ENCODE data around the gene RPTOR.
"Not testable (repeated sequence)": the region's sequence is repeated elsewhere in the genome, so short reads cannot be mapped to it uniquely, and the experiment has no call there.

RPTOR gene

GRCh38 chr17:80568246-80568645, 23.6 kb downstream of the RPTOR start:
- Mint-ChIP-seq H3K9me3 (no peaks in the 10 kb centered on the region), H3K4me1 (peaks cover 15% of the 10 kb centered on the region), H3K36me3 (ENCODE audit: insufficient read depth) (peaks cover 5% of the 10 kb centered on the region), H3K4me3 (no peak overlapping the region), H3K27ac (ENCODE audit: low read depth) (no peak overlapping the region), H3K27me3 (no peaks in the 10 kb centered on the region)
- DNase-seq (ENCODE audit: low spot score in 2 of 2) (no peak), ATAC-seq (replicated peaks; ENCODE audit: extremely low read depth, poor library complexity, severe bottlenecking) (no peak)

DNA sequence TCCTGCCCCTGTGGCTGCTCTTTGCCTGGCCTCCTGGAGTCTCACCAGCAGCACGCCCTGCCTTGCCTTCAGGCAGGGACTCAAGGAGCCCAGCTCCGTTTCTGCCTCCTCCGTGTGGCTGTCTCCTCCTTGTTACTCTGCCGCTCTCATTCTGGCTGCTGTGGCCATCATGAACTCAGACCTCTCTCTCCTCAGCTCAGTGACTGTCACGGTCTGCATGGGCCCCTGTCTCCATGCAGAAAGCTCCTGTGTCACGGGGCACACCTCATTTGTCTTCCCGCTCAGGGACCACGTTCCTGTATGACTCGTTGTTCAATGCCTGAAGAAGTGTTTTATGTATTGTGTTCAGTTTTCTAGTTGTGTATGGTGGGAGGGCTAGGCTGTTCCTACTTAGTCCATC, 25.3 kb downstream of the RPTOR start:
- H3K27ac Mint-ChIP-seq (ENCODE audit: low read depth), result peak overlapping the region; percentile 54

GRCh38 chr17:80573701-80574100, 29.1 kb downstream of the RPTOR start:
- Mint-ChIP-seq H3K9me3 (no peaks in the 10 kb centered on the region), H3K27me3 (no peaks in the 10 kb centered on the region), H3K36me3 (ENCODE audit: insufficient read depth) (peaks cover 7% of the 10 kb centered on the region), H3K4me1 (peaks cover 6% of the 10 kb centered on the region), H3K27ac (ENCODE audit: low read depth) (no peak overlapping the region), H3K4me3 (no peak overlapping the region)
- DNase-seq (ENCODE audit: low spot score in 2 of 2) (no peak), ATAC-seq (replicated peaks; ENCODE audit: extremely low read depth, poor library complexity, severe bottlenecking) (no peak)

More for the DNA sequence above, 25.3 kb downstream of the RPTOR start:
- no peak overlapping the region for H3K4me3 Mint-ChIP-seq
- no peak for ATAC-seq (replicated peaks; ENCODE audit: extremely low read depth, poor library complexity, severe bottlenecking)
- H3K36me3 Mint-ChIP-seq (ENCODE audit: insufficient read depth), result peaks cover 7% of the 10 kb centered on the region
- H3K4me1 Mint-ChIP-seq, result peaks cover 11% of the 10 kb centered on the region
- DNase-seq (ENCODE audit: low spot score in 2 of 2), result no peak
- H3K27me3 Mint-ChIP-seq, result no peaks in the 10 kb centered on the region
- H3K9me3 Mint-ChIP-seq, result no peaks in the 10 kb centered on the region

DNA sequence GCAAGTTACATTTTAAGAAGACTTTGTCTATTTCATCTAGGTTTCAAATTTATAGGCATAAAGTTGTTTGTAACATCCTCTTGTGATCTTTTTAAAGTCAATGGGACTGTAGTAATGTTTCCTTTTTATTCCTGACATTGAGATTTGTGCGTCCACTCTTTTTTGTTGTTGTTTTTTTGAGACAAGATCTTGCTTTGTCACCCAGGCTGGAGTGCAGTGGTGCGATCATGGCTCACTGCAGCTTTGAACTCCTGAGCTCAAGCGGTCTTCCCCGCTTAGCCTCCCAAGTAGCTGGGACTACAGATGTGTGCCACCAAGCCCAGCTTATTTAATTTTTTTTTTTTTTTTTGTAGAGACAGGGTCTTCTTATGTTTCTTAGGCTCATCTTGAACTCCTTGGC, 29.9 kb downstream of the RPTOR start:
- DNase-seq (ENCODE audit: low spot score in 2 of 2), result no peak
- no peak for ATAC-seq (replicated peaks; ENCODE audit: extremely low read depth, poor library complexity, severe bottlenecking)
- H3K27ac Mint-ChIP-seq (ENCODE audit: low read depth), result no peak overlapping the region
- H3K4me1 Mint-ChIP-seq, result peaks cover 6% of the 10 kb centered on the region
- peaks cover 5% of the 10 kb centered on the region for H3K36me3 Mint-ChIP-seq (ENCODE audit: insufficient read depth)
- no peaks in the 10 kb centered on the region for H3K27me3 Mint-ChIP-seq
- H3K4me3 Mint-ChIP-seq, result no peak overlapping the region
- no peaks in the 10 kb centered on the region for H3K9me3 Mint-ChIP-seq

GRCh38 chr17:80575057-80575875, 30.6 kb downstream of the RPTOR start:
- H3K36me3 Mint-ChIP-seq (ENCODE audit: insufficient read depth), result peaks cover 2% of the 10 kb centered on the region

GRCh38 chr17:80577876-80578570, 33.4 kb downstream of the RPTOR start:
- H3K9me3 Mint-ChIP-seq, result no peaks in the 10 kb centered on the region
- peaks cover 16% of the 10 kb centered on the region for H3K4me1 Mint-ChIP-seq
- peaks cover 4% of the 10 kb centered on the region for H3K36me3 Mint-ChIP-seq (ENCODE audit: insufficient read depth)
- ATAC-seq (replicated peaks; ENCODE audit: extremely low read depth, poor library complexity, severe bottlenecking) (no peak), DNase-seq (ENCODE audit: low spot score in 2 of 2) (no peak)
- no peak overlapping the region for H3K27ac Mint-ChIP-seq (ENCODE audit: low read depth)
- no peaks in the 10 kb centered on the region for H3K27me3 Mint-ChIP-seq
- no peak overlapping the region for H3K4me3 Mint-ChIP-seq

More at GRCh38 chr17:80575057-80575875, 30.6 kb downstream of the RPTOR start:
- Mint-ChIP-seq H3K27ac (ENCODE audit: low read depth) (no peak overlapping the region), H3K27me3 (no peaks in the 10 kb centered on the region), H3K4me3 (no peak overlapping the region), H3K9me3 (no peaks in the 10 kb centered on the region), H3K4me1 (peaks cover 6% of the 10 kb centered on the region)
- DNase-seq (ENCODE audit: low spot score in 2 of 2) (peak; percentile 80 to 86), ATAC-seq (replicated peaks; ENCODE audit: extremely low read depth, poor library complexity, severe bottlenecking) (peak; percentile 97)

GRCh38 chr17:80578668-80579388, 34.2 kb downstream of the RPTOR start:
- not testable (repeated sequence) for H3K36me3 Mint-ChIP-seq (ENCODE audit: insufficient read depth); H3K27ac Mint-ChIP-seq (ENCODE audit: low read depth); H3K9me3 Mint-ChIP-seq; H3K27me3 Mint-ChIP-seq; H3K4me3 Mint-ChIP-seq; DNase-seq (ENCODE audit: low spot score in 2 of 2); ATAC-seq (replicated peaks; ENCODE audit: extremely low read depth, poor library complexity, severe bottlenecking)
- peaks cover 17% of the 10 kb centered on the region for H3K4me1 Mint-ChIP-seq

DNA sequence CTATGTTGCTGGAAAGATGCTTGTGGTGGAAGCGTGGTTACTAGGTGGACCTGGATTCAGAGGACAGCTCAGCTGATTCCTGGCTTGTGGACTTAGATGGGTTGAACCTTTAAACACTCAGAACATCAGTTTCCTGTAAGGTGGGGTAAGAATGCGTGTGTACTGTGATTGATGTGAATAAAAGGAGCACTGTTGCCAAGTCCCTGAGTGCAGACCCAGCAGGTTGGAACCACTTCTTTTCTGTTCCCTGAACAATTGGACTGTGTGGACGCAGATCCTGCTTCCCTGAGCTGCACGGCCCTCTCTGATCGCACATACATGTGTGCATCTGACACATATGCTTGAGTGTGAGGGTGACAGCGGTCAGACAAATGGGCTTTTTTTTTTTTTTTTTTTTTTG, 37.5 kb downstream of the RPTOR start:
- Mint-ChIP-seq H3K4me3 (no peak overlapping the region), H3K27ac (ENCODE audit: low read depth) (no peak overlapping the region), H3K4me1 (peaks cover 33% of the 10 kb centered on the region), H3K36me3 (ENCODE audit: insufficient read depth) (peaks cover 3% of the 10 kb centered on the region), H3K9me3 (no peaks in the 10 kb centered on the region), H3K27me3 (no peaks in the 10 kb centered on the region)
- ATAC-seq (replicated peaks; ENCODE audit: extremely low read depth, poor library complexity, severe bottlenecking) (no peak), DNase-seq (ENCODE audit: low spot score in 2 of 2) (no peak)

DNA sequence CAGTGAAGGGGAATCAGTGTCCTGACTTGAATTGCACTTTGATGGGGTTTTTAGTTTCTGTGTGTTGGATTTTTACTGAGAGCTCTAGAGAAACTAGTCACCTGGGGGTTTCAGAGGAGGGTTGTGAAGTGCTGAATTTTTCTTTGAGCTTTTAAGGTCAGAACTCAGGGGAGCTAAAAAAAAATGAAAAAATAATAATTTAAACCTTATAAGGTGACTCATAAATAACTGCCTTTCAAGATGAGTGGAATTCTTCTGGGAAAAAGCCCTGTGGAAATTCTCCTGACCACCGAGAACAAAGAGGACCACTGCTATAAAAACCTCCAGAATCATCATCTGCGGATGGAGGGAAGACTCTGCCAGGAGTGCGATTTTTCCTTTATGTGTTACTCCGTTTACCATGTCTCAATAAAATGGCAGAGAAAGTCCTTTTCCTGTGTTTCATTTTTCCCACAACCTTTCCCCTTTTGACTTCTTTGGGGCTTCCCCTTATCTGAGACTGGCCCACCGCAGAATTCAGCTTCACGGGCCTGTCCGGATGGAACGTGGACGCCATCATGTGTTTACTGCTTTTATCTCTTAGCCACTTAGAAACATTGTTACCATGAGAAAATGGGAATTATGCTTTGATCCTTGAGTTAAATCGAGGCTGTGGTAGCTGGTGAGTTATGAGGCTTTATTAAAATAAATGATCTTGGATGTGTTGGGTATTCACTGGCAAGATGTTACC, 39.7 kb downstream of the RPTOR start:
- Mint-ChIP-seq H3K4me3 (no peak overlapping the region), H3K9me3 (no peaks in the 10 kb centered on the region), H3K27ac (ENCODE audit: low read depth) (no peak overlapping the region), H3K4me1 (peaks cover 36% of the 10 kb centered on the region), H3K27me3 (no peaks in the 10 kb centered on the region), H3K36me3 (ENCODE audit: insufficient read depth) (peaks cover 3% of the 10 kb centered on the region)
- ATAC-seq (replicated peaks; ENCODE audit: extremely low read depth, poor library complexity, severe bottlenecking) (no peak), DNase-seq (ENCODE audit: low spot score in 2 of 2) (no peak)

DNA sequence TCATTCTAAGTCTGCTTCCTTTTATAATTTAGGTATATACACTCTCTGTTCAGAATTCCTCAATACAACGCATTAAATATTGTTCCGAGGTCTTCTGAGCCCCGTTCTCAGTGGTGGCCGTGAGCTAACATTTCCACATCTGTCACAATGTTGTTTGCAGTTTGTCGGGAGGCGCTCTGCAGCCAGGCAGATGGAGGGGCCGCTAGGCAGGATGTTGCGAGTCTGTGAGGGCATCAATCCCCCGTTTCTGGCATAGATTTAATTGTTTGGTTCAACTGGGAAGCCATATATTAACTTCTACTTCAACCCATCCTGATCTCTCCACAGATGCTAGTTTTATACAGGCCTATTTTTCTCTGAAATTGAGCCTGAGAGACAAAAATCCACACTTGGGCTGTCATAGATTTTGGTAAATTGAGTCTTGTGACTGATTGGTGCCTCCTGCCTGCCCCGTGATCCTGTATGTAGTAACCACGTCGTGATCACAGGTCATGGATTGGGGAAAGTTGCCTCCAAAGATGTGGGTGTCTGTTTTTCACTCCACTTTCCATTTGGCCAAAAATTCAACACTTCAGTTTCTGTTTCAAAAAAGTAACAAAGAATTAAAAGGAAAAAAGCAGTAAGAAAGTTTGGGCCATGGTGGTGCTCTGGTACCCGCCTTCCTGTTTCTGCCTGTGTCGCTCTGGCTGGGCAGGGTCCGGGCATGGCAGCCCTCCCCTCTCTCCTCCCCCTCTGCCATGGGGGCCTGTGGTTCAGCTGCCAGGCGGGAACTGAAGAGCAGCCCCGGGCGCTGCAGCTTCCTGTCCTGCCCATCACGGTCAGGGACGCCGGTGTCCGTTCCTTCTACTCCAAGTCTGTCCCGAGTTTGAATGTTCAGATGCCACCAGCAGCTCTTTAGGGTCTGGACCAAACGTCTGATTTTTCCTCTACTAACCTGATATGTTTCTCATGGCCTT, 41.5 kb downstream of the RPTOR start:
- H3K4me1 Mint-ChIP-seq, result peaks cover 37% of the 10 kb centered on the region
- H3K27ac Mint-ChIP-seq (ENCODE audit: low read depth), result no peak overlapping the region
- no peak for ATAC-seq (replicated peaks; ENCODE audit: extremely low read depth, poor library complexity, severe bottlenecking)

GRCh38 chr17:80586846-80587228, 42.2 kb downstream of the RPTOR start:
- Mint-ChIP-seq H3K27me3 (no peaks in the 10 kb centered on the region), H3K4me1 (peaks cover 39% of the 10 kb centered on the region), H3K27ac (ENCODE audit: low read depth) (no peak overlapping the region), H3K9me3 (no peaks in the 10 kb centered on the region), H3K36me3 (ENCODE audit: insufficient read depth) (peaks cover 4% of the 10 kb centered on the region), H3K4me3 (no peak overlapping the region)
- DNase-seq (ENCODE audit: low spot score in 2 of 2), result no peak
- ATAC-seq (replicated peaks; ENCODE audit: extremely low read depth, poor library complexity, severe bottlenecking), result no peak

More for the DNA sequence above, 41.5 kb downstream of the RPTOR start:
- no peak overlapping the region for H3K4me3 Mint-ChIP-seq
- no peak for DNase-seq (ENCODE audit: low spot score in 2 of 2)
- H3K36me3 Mint-ChIP-seq (ENCODE audit: insufficient read depth), result peaks cover 4% of the 10 kb centered on the region
- H3K27me3 Mint-ChIP-seq, result no peaks in the 10 kb centered on the region
- H3K9me3 Mint-ChIP-seq, result no peaks in the 10 kb centered on the region

Measured in central memory CD8-positive, alpha-beta T cell (primary cell).